ENCODE data around the gene EDN2.

Gene EDN2

DNA sequence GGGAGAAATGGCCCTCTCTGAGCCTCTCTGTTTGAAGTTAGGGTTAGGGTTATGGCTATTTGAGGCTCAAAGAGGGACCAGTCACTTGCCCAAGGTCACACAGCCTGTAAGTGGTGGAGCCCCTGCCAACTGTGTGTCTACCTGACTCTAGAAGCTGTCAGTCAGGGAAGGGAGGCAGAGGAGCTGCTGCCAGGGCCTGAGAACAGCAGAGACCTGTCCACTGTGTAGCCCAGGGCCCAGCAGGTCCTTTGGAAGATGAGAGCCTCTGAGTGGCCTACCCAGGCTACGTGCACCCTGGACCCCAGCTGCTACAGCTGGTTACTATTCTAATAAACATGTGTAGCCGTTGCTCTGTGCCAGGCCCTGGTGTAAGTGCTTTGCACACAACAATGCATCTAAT, 15.1 kb upstream of the EDN2 start:
- H3K4me3 ChIP-seq (ENCODE audit: low read depth, low read length), result no peak overlapping the region
- no peak for TF ChIP-seq CTCF (conservative IDR thresholded peaks at IDR 0.05; ENCODE audit: low read depth, low read length)
- DNase-seq (ENCODE audit: low read depth), result no peak

- no peak for DNase-seq (ENCODE audit: low read depth)
- no peak overlapping the region for H3K4me3 ChIP-seq (ENCODE audit: low read depth, low read length)
- TF ChIP-seq CTCF (conservative IDR thresholded peaks at IDR 0.05; ENCODE audit: low read depth, low read length), result no peak
Observed at GRCh38 chr1:41498804-41499203, 14.3 kb upstream of the EDN2 start.

GRCh38 chr1:41498391-41498790, 13.9 kb upstream of the EDN2 start:
- TF ChIP-seq CTCF (conservative IDR thresholded peaks at IDR 0.05; ENCODE audit: low read depth, low read length), result no peak
- no peak overlapping the region for H3K4me3 ChIP-seq (ENCODE audit: low read depth, low read length)
- DNase-seq (ENCODE audit: low read depth), result no peak

- no peak overlapping the region for H3K4me3 ChIP-seq (ENCODE audit: low read depth, low read length)
- no peak for DNase-seq (ENCODE audit: low read depth)
- no peak for TF ChIP-seq CTCF (conservative IDR thresholded peaks at IDR 0.05; ENCODE audit: low read depth, low read length)
Observed at GRCh38 chr1:41497461-41498030, 13.1 kb upstream of the EDN2 start.

DNA sequence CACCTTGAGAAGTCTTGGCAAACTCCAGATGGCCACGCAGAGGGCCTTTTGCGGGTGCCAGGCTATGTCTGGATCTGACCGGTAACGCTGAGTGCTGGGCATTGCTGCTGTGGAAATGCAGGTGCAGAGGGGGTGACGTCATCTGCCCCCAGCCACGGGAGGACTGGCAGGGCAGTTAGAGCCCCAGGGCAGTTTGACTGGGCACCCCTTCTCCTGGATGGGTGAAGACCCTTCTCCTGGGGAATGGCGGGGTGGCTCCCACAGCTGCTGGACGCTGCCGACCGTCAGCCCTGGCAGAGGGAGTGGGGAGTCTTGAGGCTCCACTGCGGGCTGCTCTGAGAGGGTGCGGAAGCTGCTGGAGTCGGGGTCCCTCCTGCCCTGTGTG, 12.6 kb upstream of the EDN2 start:
- TF ChIP-seq CTCF (conservative IDR thresholded peaks at IDR 0.05; ENCODE audit: low read depth, low read length), result no peak
- no peak overlapping the region for H3K4me3 ChIP-seq (ENCODE audit: low read depth, low read length)
- no peak for DNase-seq (ENCODE audit: low read depth)

- peak overlapping the region; percentile 28 for H3K4me3 ChIP-seq (ENCODE audit: low read depth, low read length)
- TF ChIP-seq CTCF (conservative IDR thresholded peaks at IDR 0.05; ENCODE audit: low read depth, low read length), result no peak
- DNase-seq (ENCODE audit: low read depth), result peak; percentile 83
Observed at GRCh38 chr1:41496080-41497055, 11.9 kb upstream of the EDN2 start.

Data from choroid plexus epithelial cell (primary cell).